Progenitor cell of endocrine pancreas (in vitro differentiated cells): ENCODE data around the gene CUX1. TPM values are rescaled to one million over a fixed set of nuclear protein-coding genes. Genes with fewer than 3 reads are reported as not detected.

ENCODE experiments used
- DNase-seq: peaks from one replicate; pipeline ENCODE4 v3.0.0; 2021; ENCODE audit warnings: low spot score; ENCODE audit not compliant: unreplicated experiment
- H3K27ac Mint-ChIP-seq: 2 replicates; pipeline ENCODE4 v1.8.0; 2021; ENCODE audit warnings: mild to moderate bottlenecking, moderate library complexity, mixed read lengths
- H3K27me3 Mint-ChIP-seq: 2 replicates; pipeline ENCODE4 v1.8.0; 2021; ENCODE audit warnings: mixed read lengths
- H3K36me3 Mint-ChIP-seq: 2 replicates; pipeline ENCODE4 v1.8.0; 2022; ENCODE audit warnings: mixed read lengths; ENCODE audit not compliant: insufficient read depth
- H3K4me1 Mint-ChIP-seq: 2 replicates; pipeline ENCODE4 v1.8.0; 2021; ENCODE audit warnings: low read depth, mixed read lengths
- H3K4me3 Mint-ChIP-seq: 2 replicates; pipeline ENCODE4 v1.8.0; 2021; ENCODE audit warnings: low read depth, mild to moderate bottlenecking, moderate library complexity, mixed read lengths
- H3K9me3 Mint-ChIP-seq: 2 replicates; pipeline ENCODE4 v1.8.0; 2021; ENCODE audit warnings: low read depth, mixed read lengths
- CTCF ChIP-seq: fragments of 200-600 bp; sonication (generic); IDR thresholded peaks from one replicate; pipeline ENCODE4 v1.5.0; 2021; ENCODE audit warnings: antibody characterized with exemption, mild to moderate bottlenecking; ENCODE audit not compliant: unreplicated experiment
- total RNA-seq: library from RNA; stranded (reverse); gene quantifications from 2 replicates; pipeline ENCODE4 v1.2.1, GENCODE V29; 2021

CUX1 gene
- total RNA-seq, 1 donor from 2014 or later = 103 TPM

GRCh38 chr7:102310414-102310815 is 493.0 kb downstream of the CUX1 start:
- peaks cover 4% of the 10 kb centered on the region for H3K36me3 Mint-ChIP-seq
- no peak overlapping the region for H3K4me3 Mint-ChIP-seq
- DNase-seq = no peak
- peaks cover 3% of the 10 kb centered on the region for H3K4me1 Mint-ChIP-seq
- H3K27me3 Mint-ChIP-seq = no peaks in the 10 kb centered on the region
- no peaks in the 10 kb centered on the region for H3K9me3 Mint-ChIP-seq
- no peak for TF ChIP-seq CTCF
- no peak overlapping the region for H3K27ac Mint-ChIP-seq

GRCh38 chr7:102312317-102312716 is 494.9 kb downstream of the CUX1 start:
- H3K27me3 Mint-ChIP-seq = no peaks in the 10 kb centered on the region
- no peak for DNase-seq
- peaks cover 1% of the 10 kb centered on the region for H3K4me1 Mint-ChIP-seq
- no peak for TF ChIP-seq CTCF
- peaks cover 6% of the 10 kb centered on the region for H3K36me3 Mint-ChIP-seq
- H3K27ac Mint-ChIP-seq = no peak overlapping the region
- H3K4me3 Mint-ChIP-seq = no peak overlapping the region
- no peaks in the 10 kb centered on the region for H3K9me3 Mint-ChIP-seq

GRCh38 chr7:102313997-102314780 is 496.8 kb downstream of the CUX1 start:
- no peak for DNase-seq
- Mint-ChIP-seq H3K4me1 (no peaks in the 10 kb centered on the region), H3K4me3 (no peak overlapping the region), H3K9me3 (no peaks in the 10 kb centered on the region), H3K27me3 (no peaks in the 10 kb centered on the region), H3K36me3 (peaks cover 6% of the 10 kb centered on the region), H3K27ac (no peak overlapping the region)
- TF ChIP-seq CTCF = no peak

GRCh38 chr7:102317231-102318059 is 500.0 kb downstream of the CUX1 start:
- H3K27me3 Mint-ChIP-seq = peaks cover 9% of the 10 kb centered on the region
- H3K9me3 Mint-ChIP-seq = no peaks in the 10 kb centered on the region
- no peak for DNase-seq
- TF ChIP-seq CTCF = no peak
- no peaks in the 10 kb centered on the region for H3K4me1 Mint-ChIP-seq
- H3K4me3 Mint-ChIP-seq = no peak overlapping the region
- no peak overlapping the region for H3K27ac Mint-ChIP-seq
- peaks cover 4% of the 10 kb centered on the region for H3K36me3 Mint-ChIP-seq

- peaks cover 15% of the 10 kb centered on the region for H3K27me3 Mint-ChIP-seq
- H3K27ac Mint-ChIP-seq = no peak overlapping the region
- H3K36me3 Mint-ChIP-seq = peaks cover 7% of the 10 kb centered on the region
- no peak for TF ChIP-seq CTCF
- DNase-seq = no peak
- no peaks in the 10 kb centered on the region for H3K9me3 Mint-ChIP-seq
- no peak overlapping the region for H3K4me3 Mint-ChIP-seq
- H3K4me1 Mint-ChIP-seq = no peaks in the 10 kb centered on the region
Measured at GRCh38 chr7:102318482-102318971, 501.1 kb downstream of the CUX1 start.
